ENCODE data around the gene KMT2E.

GRCh38 chr7:105067691-105068090 is 53.7 kb downstream of the KMT2E start:
- TF ChIP-seq CTCF (conservative IDR thresholded peaks at IDR 0.05) = no peak
- no peak for TF ChIP-seq EZH2 (IDR thresholded peaks at IDR 0.05; ENCODE audit: low read depth)

Data from PC-9 (cell line).